Forelimb muscle (tissue), 1 donor: ENCODE results near the gene ZNF343. TPM values are rescaled to one million over a fixed set of nuclear protein-coding genes. Genes with fewer than 3 reads are reported as not detected.
"Not testable (repeated sequence)": the region's sequence is repeated elsewhere in the genome, so short reads cannot be mapped to it uniquely, and the experiment has no call there.

ENCODE experiments used
- DNase-seq: peaks from one replicate; pipeline ENCODE4 v3.0.0-alpha.2; 2013; ENCODE audit warnings: low read depth
- polyA plus RNA-seq: library from polyadenylated mRNA; unstranded; fragments of 120-200 nt; gene quantifications from one replicate; pipeline ENCODE4 v1.2.1, GENCODE V29; 2013; ENCODE audit not compliant: insufficient read length

ZNF343 gene
- 10.5 TPM for polyA plus RNA-seq

- peak; percentile 80 for DNase-seq
Measured at GRCh38 chr20:2508631-2509467, at the start of gene ZNF343. Gene ZNF343 (minus strand): TSS chr20:2508915. CDS start chr20:2493895, 15,020 bp downstream.

- DNase-seq: no peak
Measured at GRCh38 chr20:2557873-2558580, 49.3 kb upstream of the ZNF343 start.

- no peak for DNase-seq
Measured at GRCh38 chr20:2545594-2545993, 36.9 kb upstream of the ZNF343 start.

GRCh38 chr20:2544211-2544610, 35.5 kb upstream of the ZNF343 start:
- no peak for DNase-seq

- DNase-seq: no peak
Measured at GRCh38 chr20:2542361-2542760, 33.6 kb upstream of the ZNF343 start.

- DNase-seq: no peak
Measured at GRCh38 chr20:2541940-2542339, 33.2 kb upstream of the ZNF343 start.

- DNase-seq: no peak
Measured at GRCh38 chr20:2538931-2539720, 30.4 kb upstream of the ZNF343 start.

- no peak for DNase-seq
Measured at GRCh38 chr20:2538356-2538755, 29.6 kb upstream of the ZNF343 start.

GRCh38 chr20:2537101-2537500, 28.4 kb upstream of the ZNF343 start:
- DNase-seq: no peak

- no peak for DNase-seq
Measured at GRCh38 chr20:2536560-2536986, 27.9 kb upstream of the ZNF343 start, which contains the start of gene TMC2. Gene TMC2 (plus strand): TSS chr20:2536573. CDS start chr20:2536622, 49 bp downstream.

GRCh38 chr20:2535711-2536559, 27.2 kb upstream of the ZNF343 start:
- no peak for DNase-seq

GRCh38 chr20:2533118-2533517, 24.4 kb upstream of the ZNF343 start:
- DNase-seq: no peak

GRCh38 chr20:2528671-2529271, 20.1 kb upstream of the ZNF343 start:
- DNase-seq: no peak

GRCh38 chr20:2527762-2528161, 19.0 kb upstream of the ZNF343 start:
- DNase-seq: no peak

- DNase-seq: not testable (repeated sequence)
Measured at GRCh38 chr20:2526218-2526583, 17.5 kb upstream of the ZNF343 start.

GRCh38 chr20:2524709-2525506, 16.2 kb upstream of the ZNF343 start:
- DNase-seq: no peak

GRCh38 chr20:2523919-2524708, 15.4 kb upstream of the ZNF343 start:
- DNase-seq: no peak

GRCh38 chr20:2522826-2523429, 14.2 kb upstream of the ZNF343 start:
- not testable (repeated sequence) for DNase-seq
